ENCODE data around the gene CRYBG2. TPM values are rescaled to one million over a fixed set of nuclear protein-coding genes. Genes with fewer than 3 reads are reported as not detected.
"Not testable (repeated sequence)": the region's sequence is repeated elsewhere in the genome, so short reads cannot be mapped to it uniquely, and the experiment has no call there.

CRYBG2 gene
- total RNA-seq, 2 donors from 2014 or later = not detected

GRCh38 chr1:26317146-26317545 is 36.8 kb downstream of the CRYBG2 start:
- Histone ChIP-seq H3K27ac (no peak overlapping the region), H3K4me3 (no peak overlapping the region)
- TF ChIP-seq, protein P1, sequence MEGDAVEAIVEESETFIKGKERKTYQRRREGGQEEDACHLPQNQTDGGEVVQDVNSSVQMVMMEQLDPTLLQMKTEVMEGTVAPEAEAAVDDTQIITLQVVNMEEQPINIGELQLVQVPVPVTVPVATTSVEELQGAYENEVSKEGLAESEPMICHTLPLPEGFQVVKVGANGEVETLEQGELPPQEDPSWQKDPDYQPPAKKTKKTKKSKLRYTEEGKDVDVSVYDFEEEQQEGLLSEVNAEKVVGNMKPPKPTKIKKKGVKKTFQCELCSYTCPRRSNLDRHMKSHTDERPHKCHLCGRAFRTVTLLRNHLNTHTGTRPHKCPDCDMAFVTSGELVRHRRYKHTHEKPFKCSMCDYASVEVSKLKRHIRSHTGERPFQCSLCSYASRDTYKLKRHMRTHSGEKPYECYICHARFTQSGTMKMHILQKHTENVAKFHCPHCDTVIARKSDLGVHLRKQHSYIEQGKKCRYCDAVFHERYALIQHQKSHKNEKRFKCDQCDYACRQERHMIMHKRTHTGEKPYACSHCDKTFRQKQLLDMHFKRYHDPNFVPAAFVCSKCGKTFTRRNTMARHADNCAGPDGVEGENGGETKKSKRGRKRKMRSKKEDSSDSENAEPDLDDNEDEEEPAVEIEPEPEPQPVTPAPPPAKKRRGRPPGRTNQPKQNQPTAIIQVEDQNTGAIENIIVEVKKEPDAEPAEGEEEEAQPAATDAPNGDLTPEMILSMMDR (IDR thresholded peaks at IDR 0.05) = no peak

GRCh38 chr1:26315874-26316850 is 37.8 kb downstream of the CRYBG2 start:
- Histone ChIP-seq H3K4me3 (no peak overlapping the region), H3K9me3 (no peaks in the 10 kb centered on the region), H3K36me3 (no peaks in the 10 kb centered on the region), H3K4me1 (peaks cover 0 to 2% of the 10 kb centered on the region in 2 donors), H3K27ac (no peak overlapping the region), H3K27me3 (no peaks in the 10 kb centered on the region)
- no peak for DNase-seq (ENCODE audit: low spot score)
- TF ChIP-seq, protein P1 (IDR thresholded peaks at IDR 0.05) = no peak

More at GRCh38 chr1:26317146-26317545, 36.8 kb downstream of the CRYBG2 start:
- Histone ChIP-seq H3K4me1 (peaks cover 0 to 5% of the 10 kb centered on the region in 2 donors), H3K27me3 (no peaks in the 10 kb centered on the region), H3K36me3 (no peaks in the 10 kb centered on the region), H3K9me3 (no peaks in the 10 kb centered on the region)
- no peak for DNase-seq (ENCODE audit: low spot score)

DNA sequence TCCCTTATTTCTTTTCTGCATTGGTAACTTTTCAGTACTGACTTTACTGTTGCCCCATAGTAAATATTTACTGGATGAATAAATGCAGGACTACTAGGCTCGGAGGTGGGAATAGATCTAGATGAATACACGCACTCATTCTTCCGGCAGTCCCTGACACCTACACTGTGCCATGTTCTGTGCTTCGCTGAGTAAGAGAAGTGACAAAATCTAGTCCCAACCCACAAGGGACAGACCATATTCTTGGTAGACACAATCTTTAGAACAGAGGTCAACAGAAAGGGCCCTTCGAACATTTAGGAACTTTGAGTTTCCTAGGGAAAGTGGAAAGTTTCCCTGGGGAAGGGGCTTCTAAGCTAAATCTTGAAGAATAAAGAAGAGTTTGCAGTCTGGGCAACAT is 39.4 kb downstream of the CRYBG2 start:
- H3K9me3 ChIP-seq = no peaks in the 10 kb centered on the region
- no peaks in the 10 kb centered on the region for H3K4me1 ChIP-seq
- H3K27ac ChIP-seq = no peak overlapping the region
- DNase-seq (ENCODE audit: low spot score) = no peak
- TF ChIP-seq, protein P1 (IDR thresholded peaks at IDR 0.05) = no peak
- H3K36me3 ChIP-seq = no peaks in the 10 kb centered on the region
- no peak overlapping the region for H3K4me3 ChIP-seq
- H3K27me3 ChIP-seq = no peaks in the 10 kb centered on the region

DNA sequence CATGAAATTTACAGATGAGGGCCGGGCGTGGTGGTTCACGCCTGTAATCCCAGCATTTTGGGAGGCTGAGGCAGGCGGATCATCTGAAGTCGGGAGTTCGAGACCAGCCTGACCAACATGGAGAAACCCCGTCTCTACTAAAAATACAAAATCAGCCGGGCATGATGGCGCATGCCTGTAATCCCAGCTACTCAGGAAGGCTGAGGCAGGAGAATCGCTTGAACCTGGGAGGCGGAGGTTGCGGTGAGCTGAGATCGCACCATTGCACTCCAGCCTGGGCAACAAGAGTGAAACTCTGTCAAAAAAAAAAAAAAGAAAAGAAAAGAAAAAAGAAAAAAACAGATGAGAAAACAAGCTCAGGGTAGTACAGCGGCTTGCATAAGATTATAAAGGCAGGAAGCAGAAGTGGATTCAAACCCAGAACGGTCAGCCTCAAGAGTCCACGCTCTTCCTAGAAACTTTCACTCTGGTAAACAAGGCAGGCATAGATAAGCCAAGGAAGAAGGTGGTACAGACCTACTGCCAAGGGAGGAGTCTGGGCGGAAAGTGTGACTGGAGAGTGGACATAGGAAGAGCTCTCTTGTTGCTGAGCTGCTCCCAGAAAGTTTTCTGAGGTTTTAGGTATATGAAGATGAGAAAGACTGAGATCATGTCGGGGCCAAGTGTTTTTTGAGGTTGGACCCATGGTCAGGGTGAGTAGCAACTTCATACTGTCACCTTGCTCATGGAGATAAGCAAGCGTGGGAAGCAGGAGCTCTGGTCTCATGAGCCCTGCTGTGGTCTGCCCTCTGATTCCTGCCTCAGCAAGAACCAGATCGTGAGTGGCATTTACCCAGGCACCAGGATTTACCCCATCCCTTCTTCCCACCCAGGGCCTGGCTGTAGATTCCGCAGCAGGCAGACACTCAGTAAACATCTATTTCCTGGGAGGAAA is 45.7 kb downstream of the CRYBG2 start:
- peaks cover 0 to 15% of the 10 kb centered on the region in 2 donors for H3K4me1 ChIP-seq
- H3K36me3 ChIP-seq; H3K27ac ChIP-seq; H3K27me3 ChIP-seq; H3K4me3 ChIP-seq; H3K9me3 ChIP-seq; DNase-seq (ENCODE audit: low spot score): not testable (repeated sequence)

- Histone ChIP-seq H3K36me3 (no peaks in the 10 kb centered on the region), H3K27ac (peak overlapping the region in 1 of 2 donors; percentile 49), H3K9me3 (no peaks in the 10 kb centered on the region), H3K4me3 (no peak overlapping the region), H3K27me3 (no peaks in the 10 kb centered on the region), H3K4me1 (peaks cover 0 to 15% of the 10 kb centered on the region in 2 donors)
- TF ChIP-seq, protein P1 (IDR thresholded peaks at IDR 0.05) = no peak
- DNase-seq (ENCODE audit: low spot score) = no peak
Measured at GRCh38 chr1:26307363-26307781, 46.6 kb downstream of the CRYBG2 start.

Data from right atrium auricular region (tissue), 2 donors.